GM23248 (cell line): Measurements from ENCODE around the gene ACBD7. TPM values are rescaled to one million over a fixed set of nuclear protein-coding genes. Genes with fewer than 3 reads are reported as not detected.

Experiments used
- DNase-seq: peaks from one replicate; pipeline ENCODE4 v3.0.0-alpha.2; 2015
- H2AFZ ChIP-seq: fragments of 200-600 bp; sonication (generic); 2 replicates; pipeline ENCODE4 v1.6.1; 2016; ENCODE audit warnings: antibody characterized with exemption
- H3F3A ChIP-seq: fragments of 200-600 bp; sonication (generic); 2 replicates; pipeline ENCODE4 v1.6.1; 2016; ENCODE audit warnings: mild to moderate bottlenecking, antibody characterized with exemption, mixed run types; ENCODE audit not compliant: insufficient read depth
- H3K27ac ChIP-seq: fragments of 200-600 bp; sonication (generic); 2 replicates; pipeline ENCODE4 v1.5.1; 2016; ENCODE audit warnings: mild to moderate bottlenecking
- H3K27me3 ChIP-seq: fragments of 200-600 bp; sonication (generic); replicated peaks from 2 replicates; pipeline ENCODE4 v1.6.1; 2016; ENCODE audit warnings: mild to moderate bottlenecking; ENCODE audit not compliant: insufficient read depth
- H3K36me3 ChIP-seq: fragments of 200-600 bp; sonication (generic); 2 replicates; pipeline ENCODE4 v1.6.1; 2016; ENCODE audit warnings: low read depth, mild to moderate bottlenecking
- H3K4me1 ChIP-seq: fragments of 200-600 bp; sonication (generic); 2 replicates; pipeline ENCODE4 v1.6.1; 2016; ENCODE audit warnings: mild to moderate bottlenecking; ENCODE audit not compliant: insufficient read depth
- H3K4me2 ChIP-seq: fragments of 200-600 bp; sonication (generic); one replicate; pipeline ENCODE4 v1.6.1; 2016; ENCODE audit warnings: mild to moderate bottlenecking; ENCODE audit not compliant: unreplicated experiment
- H3K4me3 ChIP-seq: fragments of 200-600 bp; sonication (generic); 2 replicates; pipeline ENCODE4 v1.5.1; 2016; ENCODE audit warnings: mild to moderate bottlenecking
- H3K79me2 ChIP-seq: fragments of 200-600 bp; sonication (generic); 2 replicates; pipeline ENCODE4 v1.6.1; 2016; ENCODE audit warnings: mild to moderate bottlenecking; ENCODE audit not compliant: insufficient read depth
- H3K9ac ChIP-seq: fragments of 200-600 bp; sonication (generic); 2 replicates; pipeline ENCODE4 v1.6.1; 2016; ENCODE audit warnings: mild to moderate bottlenecking
- H3K9me2 ChIP-seq: fragments of 200-600 bp; sonication (generic); 2 replicates; pipeline ENCODE4 v1.6.1; 2016; ENCODE audit warnings: mixed run types, mild to moderate bottlenecking, moderate library complexity; ENCODE audit not compliant: insufficient read depth
- H3K9me3 ChIP-seq: fragments of 200-600 bp; sonication (generic); one replicate; pipeline ENCODE4 v1.6.1; 2017; ENCODE audit warnings: low read depth
- H4K20me1 ChIP-seq: fragments of 200-600 bp; sonication (generic); 2 replicates; pipeline ENCODE4 v1.6.0; 2016; ENCODE audit not compliant: insufficient read depth
- EZH2 ChIP-seq: fragments of 200-600 bp; sonication (generic); IDR thresholded peaks from 2 replicates; pipeline ENCODE4 v1.6.1; 2018; ENCODE audit warnings: antibody characterized with exemption, mild to moderate bottlenecking; ENCODE audit not compliant: insufficient read depth, poor library complexity, severe bottlenecking
- EZH2phosphoT487 ChIP-seq: fragments of 200-600 bp; sonication (generic); IDR thresholded peaks from 2 replicates; pipeline ENCODE4 v1.6.1; 2018; ENCODE audit warnings: antibody characterized with exemption, moderate library complexity, mild to moderate bottlenecking, low read depth; ENCODE audit not compliant: insufficient read depth
- WGBS, 2 experiments: methylation state at CpG; one replicate each; pipeline ENCODE4 v1.1.6; 2015 to 2017; ENCODE audit warnings: low lambda C conversion rate in 2 of 2, low coverage in 1 of 2; ENCODE audit errors: missing lambda C conversion rate in 2 of 2; 5-methylcytosine and 5-hydroxymethylcytosine counted together
- in situ Hi-C: fragments of 300-500 bp; cut with MboI; formaldehyde crosslinking; loops from 2 replicates; pipeline ENCODE4 v1.15.0; 2020
- polyA plus RNA-seq: library from polyadenylated mRNA; unstranded; fragments of >200 nt; fragmentation: Nextera tagmentation; extraction: Ambion mirVana; gene quantifications from 2 replicates; pipeline ENCODE4 v1.2.1, GENCODE V29; 2016
- total RNA-seq: library from RNA; depleted of rRNA; stranded (reverse); fragments of >200 nt; shearing (Covaris generic); gene quantifications from 2 replicates; pipeline ENCODE4 v1.2.3, GENCODE V29; 2014

ACBD7 gene
- total and polyA plus RNA-seq, 2 experiments from 2014 or later: 0.11 TPM; not detected in 1

GRCh38 chr10:15122477-15123030, 34.0 kb upstream of the ACBD7 start:
- Histone ChIP-seq H3K27me3 (no peaks in the 10 kb centered on the region), H3K9ac (no peak overlapping the region), H2AFZ (no peak overlapping the region), H3K9me3 (no peaks in the 10 kb centered on the region), H3F3A (peaks cover 32% of the 10 kb centered on the region), H3K4me1 (peaks cover 37% of the 10 kb centered on the region), H3K4me3 (no peak overlapping the region), H3K4me2 (no peak overlapping the region), H3K9me2 (no peaks in the 10 kb centered on the region), H4K20me1 (no peaks in the 10 kb centered on the region), H3K36me3 (peaks cover 18% of the 10 kb centered on the region), H3K27ac (0 out of 2 replicates have a peak overlapping the region, but pooled peaks have one; percentile 36), H3K79me2 (no peaks in the 10 kb centered on the region; the same call in 1 of the 2 replicates)
- WGBS, 2 experiments: 93 to 96% methylated on average over 9 of the region's 9 CpGs
- DNase-seq: no peak
- in situ Hi-C loops: loop anchor here (25.0 kb wide), 1 partner anchor 610 kb away; no protein-coding TSS in a partner anchor
- TF ChIP-seq EZH2 (no peak), EZH2phosphoT487 (no peak)

GRCh38 chr10:15121707-15122106, 33.1 kb upstream of the ACBD7 start:
- Histone ChIP-seq H3K9me2 (no peaks in the 10 kb centered on the region), H4K20me1 (no peaks in the 10 kb centered on the region), H3K4me1 (peaks cover 37% of the 10 kb centered on the region), H3K36me3 (peaks cover 20% of the 10 kb centered on the region), H3K27me3 (no peaks in the 10 kb centered on the region), H3K9me3 (no peaks in the 10 kb centered on the region), H3K4me2 (no peak overlapping the region), H3K9ac (no peak overlapping the region), H3K79me2 (no peaks in the 10 kb centered on the region; the same call in 1 of the 2 replicates), H3K4me3 (no peak overlapping the region), H3F3A (peaks cover 32% of the 10 kb centered on the region), H3K27ac (no peak overlapping the region), H2AFZ (no peak overlapping the region)
- in situ Hi-C loops: loop anchor here (25.0 kb wide), 1 partner anchor 609 kb away; no protein-coding TSS in a partner anchor
- DNase-seq: no peak
- 92 to 100% methylated on average over 1 of the region's 1 CpG for WGBS, 2 experiments
- TF ChIP-seq EZH2 (no peak), EZH2phosphoT487 (no peak)

GRCh38 chr10:15120523-15120922, 31.9 kb upstream of the ACBD7 start:
- no peaks in the 10 kb centered on the region for H3K9me3 ChIP-seq
- no peaks in the 10 kb centered on the region for H3K27me3 ChIP-seq
- H4K20me1 ChIP-seq: no peaks in the 10 kb centered on the region
- H3K36me3 ChIP-seq: peaks cover 27% of the 10 kb centered on the region
- peaks cover 37% of the 10 kb centered on the region for H3K4me1 ChIP-seq
- DNase-seq: peak; percentile 81
- in situ Hi-C loops: loop anchor here (25.0 kb wide), 1 partner anchor 608 kb away; no protein-coding TSS in a partner anchor
- peak overlapping the region; percentile 57 for H3K27ac ChIP-seq
- TF ChIP-seq EZH2phosphoT487 (no peak), EZH2 (no peak)
- no peak overlapping the region for H3K4me3 ChIP-seq
- H3K9ac ChIP-seq: no peak overlapping the region
- H3K79me2 ChIP-seq: peaks cover 9% of the 10 kb centered on the region; the same call in 1 of the 2 replicates
- WGBS, 2 experiments: 60 to 69% methylated on average over 5 of the region's 5 CpGs
- peaks cover 32% of the 10 kb centered on the region for H3F3A ChIP-seq
- H3K4me2 ChIP-seq: peak overlapping the region; percentile 19
- H3K9me2 ChIP-seq: no peaks in the 10 kb centered on the region; the same call in 1 of the 2 replicates
- no peak overlapping the region for H2AFZ ChIP-seq

GRCh38 chr10:15118615-15119014, 30.0 kb upstream of the ACBD7 start:
- H3K4me3 ChIP-seq: no peak overlapping the region
- DNase-seq: no peak
- H3K9me3 ChIP-seq: no peaks in the 10 kb centered on the region
- peaks cover 27% of the 10 kb centered on the region for H3F3A ChIP-seq
- no peaks in the 10 kb centered on the region for H3K27me3 ChIP-seq
- 91 to 100% methylated on average over 1 of the region's 1 CpG for WGBS, 2 experiments
- H3K27ac ChIP-seq: no peak overlapping the region
- TF ChIP-seq EZH2 (no peak), EZH2phosphoT487 (no peak)
- H4K20me1 ChIP-seq: no peaks in the 10 kb centered on the region
- no peak overlapping the region for H2AFZ ChIP-seq
- peaks cover 31% of the 10 kb centered on the region for H3K4me1 ChIP-seq
- no peak overlapping the region for H3K4me2 ChIP-seq
- H3K9ac ChIP-seq: no peak overlapping the region
- in situ Hi-C loops: loop anchor here (25.0 kb wide), 1 partner anchor 606 kb away; no protein-coding TSS in a partner anchor
- H3K36me3 ChIP-seq: peaks cover 30% of the 10 kb centered on the region
- peaks cover 23% of the 10 kb centered on the region for H3K79me2 ChIP-seq
- H3K9me2 ChIP-seq: peaks cover 3% of the 10 kb centered on the region; the same call in 1 of the 2 replicates
